ENCODE results near the gene MET. TPM values are rescaled to one million over a fixed set of nuclear protein-coding genes. Genes with fewer than 3 reads are reported as not detected.
"Not testable (repeated sequence)": the region's sequence is repeated elsewhere in the genome, so short reads cannot be mapped to it uniquely, and the experiment has no call there.

MET gene
- polyA plus RNA-seq, 1 donor: 13.5 TPM

DNA sequence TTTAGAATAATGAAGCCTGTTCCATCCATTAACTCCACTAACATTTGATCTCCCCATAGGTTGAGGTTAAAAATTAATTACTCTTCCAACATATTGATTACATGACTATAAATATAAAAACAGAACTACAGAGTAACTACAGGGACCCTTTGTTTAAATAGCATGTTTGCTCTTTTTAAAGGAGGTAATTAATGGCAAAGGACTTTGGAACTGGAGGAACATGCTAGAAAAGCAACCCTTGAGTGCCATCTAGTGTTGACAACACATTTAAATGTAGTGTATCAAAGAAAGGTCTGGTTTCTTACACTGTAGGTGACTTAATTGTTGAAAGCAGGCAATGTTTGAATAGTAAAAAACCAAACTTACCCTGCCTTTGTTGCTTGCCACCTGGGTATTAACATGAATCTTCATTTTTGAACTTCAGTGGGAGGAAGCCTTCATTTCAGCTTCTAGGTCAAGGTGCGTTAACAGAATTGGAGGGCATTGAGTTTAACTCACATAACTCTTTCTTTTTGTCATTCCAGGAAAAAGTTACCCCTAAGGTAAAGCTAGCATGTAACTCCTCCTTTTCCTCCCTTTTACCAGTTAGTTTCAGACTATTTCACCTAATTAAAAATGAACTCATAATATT, 137.8 kb downstream of the MET start:
- peak; percentile 55 for DNase-seq (ENCODE audit: low read depth)

- DNase-seq (ENCODE audit: low read depth): no peak
Measured at GRCh38 chr7:116810267-116811116, 138.5 kb downstream of the MET start.

- DNase-seq (ENCODE audit: low read depth): no peak
Measured at GRCh38 chr7:116811768-116812167, 139.8 kb downstream of the MET start.

DNA sequence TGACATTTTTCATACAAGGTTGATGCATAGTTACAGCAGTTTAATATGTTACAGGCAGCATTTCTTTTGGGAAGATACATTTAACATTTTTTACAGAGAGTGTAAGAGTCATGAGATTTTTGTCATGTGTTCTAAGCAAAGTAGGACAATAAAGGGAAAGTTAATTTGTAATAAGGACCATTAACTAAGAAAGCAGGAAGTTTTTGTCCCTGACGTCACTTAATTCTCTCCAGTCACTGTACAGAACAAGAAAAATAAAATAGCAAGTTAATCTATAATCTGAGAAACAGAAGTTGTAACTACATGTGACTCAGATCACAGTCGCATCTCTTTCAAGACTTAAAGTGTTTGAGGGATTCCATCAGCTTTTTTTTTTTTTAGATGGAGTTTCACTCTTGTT, 140.9 kb downstream of the MET start:
- no peak for DNase-seq (ENCODE audit: low read depth)

DNA sequence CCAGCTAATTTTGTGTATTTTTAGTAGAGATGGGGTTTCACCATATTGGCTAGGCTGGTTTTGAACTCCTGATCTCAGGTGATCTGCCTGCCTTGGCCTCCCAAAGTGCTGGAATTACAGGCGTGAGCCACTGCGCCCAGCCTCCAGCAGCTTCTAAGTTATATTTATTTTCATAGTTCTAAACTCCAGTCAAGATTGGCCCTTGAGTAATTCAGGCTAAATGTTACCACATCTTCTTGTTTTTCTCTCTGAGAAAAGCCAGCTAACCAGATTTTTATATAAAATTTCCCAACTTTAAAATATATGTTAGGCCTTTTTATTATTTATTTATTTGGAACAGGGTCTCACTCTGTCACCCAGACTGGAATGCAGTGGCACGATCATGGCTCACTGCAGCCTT, 141.4 kb downstream of the MET start:
- DNase-seq (ENCODE audit: low read depth): not testable (repeated sequence)

DNA sequence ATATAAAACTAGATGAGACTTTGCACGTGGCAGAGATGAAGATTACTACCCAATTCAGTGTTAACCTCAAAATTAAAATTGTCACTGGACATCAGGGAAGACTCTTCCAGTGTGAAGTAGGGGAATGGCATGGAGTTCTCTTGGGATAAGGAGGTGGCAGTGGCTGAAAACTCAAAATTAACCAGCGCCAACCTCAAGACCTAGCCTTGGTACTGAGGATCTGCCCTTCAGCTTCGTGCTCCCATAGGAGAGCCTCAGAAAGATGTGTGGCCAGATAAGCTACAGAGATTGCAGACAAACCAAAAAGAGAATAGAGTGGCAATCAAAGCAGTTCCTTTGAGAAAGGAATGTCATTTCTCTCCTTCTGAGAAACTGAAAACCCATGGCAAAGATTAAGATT, 143.0 kb downstream of the MET start:
- no peak for DNase-seq (ENCODE audit: low read depth)

DNA sequence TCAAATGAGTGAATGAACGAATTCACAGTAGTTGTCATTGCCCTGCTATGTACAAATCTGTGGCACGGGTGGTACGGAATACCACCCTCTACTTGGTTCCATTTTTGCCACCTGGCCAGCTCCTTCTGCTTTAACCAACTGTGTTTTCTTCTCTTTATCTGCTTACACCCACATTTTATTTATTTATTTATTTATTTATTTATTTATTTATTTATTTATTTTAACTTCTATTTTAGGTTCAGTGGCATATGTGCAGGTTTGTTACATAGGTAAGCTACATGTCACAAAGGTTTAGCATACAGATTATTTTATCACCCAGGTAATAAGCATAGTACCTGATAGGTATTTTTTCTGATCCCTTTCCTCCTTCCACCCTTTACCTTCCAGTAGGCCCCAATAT, 148.2 kb downstream of the MET start:
- no peak for DNase-seq (ENCODE audit: low read depth)

- DNase-seq (ENCODE audit: low read depth): not testable (repeated sequence)
Measured at GRCh38 chr7:116821647-116822046, 149.7 kb downstream of the MET start.

DNA sequence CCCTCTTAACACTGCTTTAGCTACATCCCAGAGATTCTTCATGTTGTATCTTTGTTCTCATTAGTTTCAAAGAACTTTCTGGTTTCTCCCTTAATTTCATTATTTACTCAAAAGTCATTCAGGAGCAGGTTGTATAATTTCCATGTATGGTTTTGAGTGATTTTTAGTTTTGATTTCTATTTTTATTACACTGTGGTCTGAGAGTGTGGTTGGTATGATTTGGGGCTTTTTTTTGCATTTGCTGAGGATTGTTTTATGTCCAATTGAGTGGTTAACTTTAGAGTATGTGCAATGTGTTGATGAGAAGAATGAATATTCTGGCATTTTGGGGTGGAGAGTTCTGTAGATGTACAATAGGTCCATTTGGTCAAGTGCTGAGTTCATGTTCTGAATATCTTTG, 152.5 kb downstream of the MET start:
- DNase-seq (ENCODE audit: low read depth): no peak

- no peak for DNase-seq (ENCODE audit: low read depth)
Measured at GRCh38 chr7:116828281-116828680, 156.3 kb downstream of the MET start.

DNA sequence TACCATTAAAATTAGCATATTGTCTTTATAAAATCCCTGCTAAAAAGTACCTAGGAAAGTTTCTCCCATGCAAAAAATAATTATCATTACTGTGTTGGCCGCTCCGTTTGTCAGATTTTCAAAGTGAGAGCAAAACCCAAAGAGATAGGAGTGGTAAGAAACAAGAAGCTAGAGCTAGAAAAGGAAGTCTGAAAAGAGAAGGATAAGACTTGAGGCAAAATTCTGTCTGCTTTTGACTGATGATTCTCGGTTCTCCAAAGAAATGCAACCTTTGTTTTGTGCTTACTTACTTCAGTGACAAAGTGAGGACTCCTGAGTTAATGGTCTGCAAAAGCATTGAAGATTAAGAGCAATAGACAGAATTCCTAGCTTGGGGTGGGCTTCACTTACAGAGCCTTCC, 157.0 kb downstream of the MET start:
- no peak for DNase-seq (ENCODE audit: low read depth)

- no peak for DNase-seq (ENCODE audit: low read depth)
Measured at GRCh38 chr7:116829493-116829892, 157.5 kb downstream of the MET start.

DNA sequence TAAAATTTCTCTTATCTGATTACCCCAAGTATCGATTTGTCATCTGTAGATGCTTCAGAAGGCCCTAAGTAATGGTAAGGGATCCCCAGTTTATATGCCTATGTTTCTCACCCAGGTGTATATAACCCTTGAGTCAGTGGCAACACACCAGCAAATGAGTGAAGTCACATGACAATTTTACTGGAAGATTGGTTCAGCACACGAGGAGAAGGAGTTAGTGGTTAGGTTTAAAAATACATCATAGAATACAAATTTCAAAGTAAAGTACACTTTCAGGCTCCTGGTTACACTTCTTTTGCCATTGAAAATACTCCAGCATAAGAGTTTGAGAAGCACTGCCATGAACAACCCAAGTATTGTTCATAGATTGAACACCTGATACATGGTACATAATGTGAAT, 160.7 kb downstream of the MET start:
- DNase-seq (ENCODE audit: low read depth): no peak

- DNase-seq (ENCODE audit: low read depth): no peak
Measured at GRCh38 chr7:116834815-116835504, 163.0 kb downstream of the MET start.

GRCh38 chr7:116836048-116836447, 164.1 kb downstream of the MET start:
- no peak for DNase-seq (ENCODE audit: low read depth)

- DNase-seq (ENCODE audit: low read depth): no peak
Measured at GRCh38 chr7:116836911-116837310, 164.9 kb downstream of the MET start.

DNA sequence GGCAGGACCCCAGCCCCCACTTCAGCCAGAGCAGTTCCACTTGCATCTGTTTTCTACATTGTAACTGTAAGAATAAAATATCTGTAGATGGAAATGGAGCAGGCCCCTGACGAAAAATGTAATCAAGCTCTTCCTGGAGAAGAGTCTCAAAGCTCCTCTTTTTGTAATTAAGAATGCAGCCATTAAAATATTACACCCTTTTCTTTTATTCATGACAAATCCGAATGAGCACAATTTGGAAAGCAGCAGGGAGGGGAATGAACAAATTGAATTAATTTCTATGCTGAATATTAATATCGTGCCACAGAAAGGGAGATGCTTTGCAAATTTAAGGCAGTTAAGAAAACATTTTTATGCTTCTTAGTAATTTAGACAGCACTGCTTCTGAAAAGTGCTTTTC, 165.6 kb downstream of the MET start:
- no peak for DNase-seq (ENCODE audit: low read depth)

GRCh38 chr7:116840256-116840655, 168.3 kb downstream of the MET start:
- no peak for DNase-seq (ENCODE audit: low read depth)

GRCh38 chr7:116842371-116842770, 170.4 kb downstream of the MET start:
- DNase-seq (ENCODE audit: low read depth): no peak

DNA sequence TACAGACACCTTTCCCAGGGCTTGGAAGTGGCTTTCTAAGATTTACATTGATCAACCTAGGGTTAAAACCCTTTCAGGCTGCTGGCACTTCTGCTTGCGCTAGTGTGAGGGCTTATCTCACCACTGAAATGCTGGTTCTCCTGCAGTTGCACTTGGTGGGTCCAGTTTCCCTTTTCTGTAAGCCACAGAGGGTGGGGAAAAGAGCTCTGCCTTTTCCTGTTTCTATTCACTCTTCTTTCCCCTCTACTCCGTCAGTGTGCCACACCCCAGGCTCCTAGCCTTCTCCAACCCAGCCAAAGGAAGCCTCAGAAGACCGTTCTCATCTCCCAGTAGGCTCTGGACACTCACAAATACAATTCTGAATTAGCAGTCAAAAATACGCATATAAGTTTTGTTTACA, 171.4 kb downstream of the MET start:
- DNase-seq (ENCODE audit: low read depth): no peak

Measured in forelimb muscle (tissue), 1 donor.